GM18951 (cell line): ENCODE measurements around the gene MS4A15.
A peak's percentile ranks its signal among the peaks of the same experiment; 100 is the strongest.

Experiments used
- POLR2A ChIP-seq: IDR thresholded peaks from 4 replicates; pipeline ENCODE4 v1.6.1; 2011; ENCODE audit warnings: mild to moderate bottlenecking; ENCODE audit not compliant: insufficient read length, insufficient read depth; ENCODE audit errors: extremely low read depth
- in situ Hi-C: fragments of 300-500 bp; cut with MboI; formaldehyde crosslinking; loops from one replicate; pipeline ENCODE4 v1.12.0; 2022; ENCODE audit warnings: low sequenced_read_pairs, mixed read lengths, inconsistent platforms; ENCODE audit not compliant: unreplicated experiment

The MS4A15 gene

DNA sequence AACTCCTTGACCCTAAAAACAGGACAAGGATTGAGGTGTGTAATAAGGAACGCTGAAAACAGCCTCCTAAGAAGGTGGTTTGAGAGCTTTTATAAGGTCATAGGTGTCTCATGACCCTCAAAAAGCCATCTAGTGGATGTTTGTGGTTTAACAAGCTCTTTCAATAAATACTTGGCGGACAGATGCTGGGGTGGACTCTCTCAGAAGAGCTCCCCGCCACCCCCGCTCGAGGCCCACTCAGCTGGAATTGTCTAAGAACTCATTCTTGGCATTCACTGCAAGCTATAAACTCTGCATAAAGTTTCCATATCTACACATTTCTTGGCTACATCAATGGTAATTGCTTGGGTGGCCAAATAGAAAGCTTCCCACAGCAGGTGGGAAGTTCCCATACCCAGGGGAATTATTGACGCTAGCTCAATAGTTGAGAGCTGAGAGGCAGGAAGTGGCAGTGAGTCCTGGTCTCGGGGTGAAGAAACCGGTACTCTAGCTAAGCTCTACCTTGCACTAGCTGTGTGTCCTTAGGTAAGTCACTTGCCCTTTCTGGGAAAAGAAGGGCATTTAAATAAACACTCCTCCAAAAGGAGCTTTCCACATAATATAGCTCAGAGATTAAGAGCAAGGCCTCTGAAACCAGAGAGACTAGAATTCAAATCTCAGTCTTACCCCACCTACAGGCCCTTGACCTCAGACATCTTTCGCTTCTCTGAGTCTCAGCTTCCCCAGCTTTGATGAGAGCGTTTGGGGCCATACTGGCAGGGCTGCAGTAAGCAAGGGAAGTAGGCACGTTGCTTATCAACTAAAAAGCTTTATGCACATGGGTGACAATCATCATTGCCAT is 6.4 kb downstream of the MS4A15 start:
- in situ Hi-C loops: no loop called here
- peak; percentile 26 for TF ChIP-seq POLR2A

DNA sequence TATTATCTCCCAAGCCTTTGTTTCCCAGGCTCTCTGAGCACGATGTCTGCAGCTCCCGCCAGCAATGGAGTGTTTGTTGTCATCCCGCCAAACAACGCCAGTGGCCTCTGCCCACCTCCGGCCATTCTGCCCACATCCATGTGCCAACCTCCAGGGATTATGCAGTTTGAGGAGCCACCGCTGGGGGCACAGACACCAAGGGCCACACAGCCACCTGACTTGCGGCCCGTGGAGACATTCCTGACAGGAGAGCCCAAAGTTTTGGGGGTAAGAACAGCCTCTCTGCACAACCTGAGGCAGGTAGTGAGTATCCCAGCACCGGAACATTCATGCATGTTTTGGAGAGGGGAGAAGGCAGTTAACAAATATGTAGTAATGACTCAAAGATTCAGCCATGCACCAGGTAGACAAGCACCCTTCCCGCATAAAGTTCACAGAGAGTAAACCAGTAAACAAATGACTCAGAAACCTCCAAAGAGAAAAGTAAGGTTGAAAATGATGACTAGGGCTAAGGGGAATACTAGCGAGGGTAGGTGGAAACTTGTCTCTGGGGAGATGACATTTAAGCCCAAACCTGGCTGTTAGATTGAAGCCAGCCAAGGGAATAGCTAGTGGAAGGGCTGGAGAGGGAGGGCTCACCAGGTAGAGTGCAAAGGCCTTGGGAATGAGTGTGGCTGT is 7.2 kb downstream of the MS4A15 start:
- in situ Hi-C loops: no loop called here
- TF ChIP-seq POLR2A: no peak

DNA sequence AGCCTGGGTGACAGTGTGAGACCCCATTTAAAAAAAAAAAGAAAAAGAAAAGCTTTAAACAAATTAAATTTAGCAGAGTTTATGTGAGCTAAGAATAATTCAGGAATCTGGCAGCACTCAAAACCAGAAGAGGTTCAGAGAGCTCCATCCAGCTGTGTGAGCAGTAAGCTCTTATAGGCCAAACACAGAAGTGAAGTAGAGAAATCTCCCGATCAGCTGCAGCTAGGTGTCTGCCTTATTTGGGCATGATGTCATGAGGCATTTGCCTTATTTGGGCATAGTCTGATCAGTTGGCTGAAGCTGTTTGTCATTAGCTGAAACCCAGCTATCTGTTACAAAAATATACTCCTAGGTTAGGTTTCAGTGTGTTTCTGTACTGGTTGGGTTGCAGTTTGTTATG is 8.2 kb downstream of the MS4A15 start:
- in situ Hi-C loops: no loop called here
- TF ChIP-seq POLR2A: no peak

DNA sequence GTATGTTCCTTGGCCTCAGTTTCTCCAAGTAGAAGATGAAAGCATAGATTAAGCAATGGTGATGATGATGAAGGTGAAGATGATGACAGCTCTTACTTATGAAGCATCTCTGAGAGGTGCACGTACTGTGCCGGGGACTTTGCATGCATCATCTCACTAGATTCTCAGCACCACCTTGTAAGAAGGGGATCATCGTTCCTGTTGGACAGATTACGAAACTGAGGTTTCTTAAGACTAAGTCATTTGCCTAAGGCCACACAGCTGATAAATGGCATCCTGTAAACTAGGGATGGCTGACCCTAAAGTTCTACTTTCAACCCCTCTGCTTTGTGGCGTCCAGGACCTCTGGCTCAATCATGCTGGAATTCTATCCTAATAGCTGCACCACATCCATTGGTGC is 8.7 kb downstream of the MS4A15 start:
- in situ Hi-C loops: no loop called here
- no peak for TF ChIP-seq POLR2A

DNA sequence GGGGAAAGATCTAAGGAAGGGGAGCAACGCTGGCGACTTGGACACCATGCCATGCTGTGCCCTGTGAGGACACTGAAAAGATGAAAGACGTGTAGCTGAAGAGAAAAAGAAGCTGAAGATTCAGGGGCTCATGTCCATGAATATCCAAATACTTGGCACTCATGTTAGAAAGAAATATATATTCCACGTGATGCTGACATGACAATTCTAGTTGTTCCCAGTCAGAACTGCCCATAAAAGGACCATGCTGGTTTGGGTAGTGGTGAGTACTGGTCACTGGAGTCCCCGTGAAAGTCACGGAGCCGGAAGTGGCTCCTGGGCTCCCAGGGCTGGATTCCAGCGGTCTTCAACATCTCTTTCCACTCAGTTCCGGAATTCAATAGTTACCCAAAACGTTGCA is 9.9 kb downstream of the MS4A15 start:
- in situ Hi-C loops: no loop called here
- no peak for TF ChIP-seq POLR2A

DNA sequence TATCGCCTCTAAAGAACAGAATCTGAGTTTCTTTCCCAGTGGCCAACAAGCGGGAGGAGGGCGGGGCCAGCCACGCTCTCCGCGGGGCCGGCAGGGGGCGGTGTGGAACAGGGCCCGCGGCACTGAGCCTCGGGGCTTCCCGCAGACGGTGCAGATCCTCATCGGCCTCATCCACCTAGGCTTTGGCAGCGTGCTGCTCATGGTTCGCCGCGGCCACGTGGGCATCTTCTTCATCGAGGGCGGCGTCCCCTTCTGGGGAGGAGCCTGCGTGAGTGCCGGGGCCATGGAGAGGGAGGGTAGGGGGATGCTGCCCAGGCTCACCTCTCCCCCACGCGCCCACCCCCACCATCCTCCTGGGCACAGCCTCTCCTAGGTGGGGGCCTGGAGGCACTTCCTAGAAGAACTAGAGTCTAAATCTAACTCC is 10.7 kb downstream of the MS4A15 start:
- in situ Hi-C loops: no loop called here
- TF ChIP-seq POLR2A: no peak

DNA sequence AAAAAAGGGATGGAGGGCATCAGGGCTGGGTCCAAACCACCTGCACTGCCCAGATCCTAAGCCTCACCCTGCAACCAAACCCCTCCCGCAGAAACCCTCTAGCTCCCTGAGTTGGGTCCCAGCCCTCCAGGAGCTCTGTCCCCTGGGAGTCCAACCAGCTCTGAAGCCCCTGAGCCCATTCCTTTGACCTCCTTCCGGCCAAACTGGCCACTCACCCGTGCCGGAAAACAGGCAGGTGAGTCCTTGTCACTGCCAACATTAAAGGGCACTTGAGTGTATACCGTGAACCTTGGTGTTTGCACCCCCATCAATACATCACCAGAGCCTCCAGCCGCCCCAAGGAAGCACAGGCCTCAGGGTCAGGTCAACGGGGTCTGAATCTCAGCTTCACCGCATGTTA is 11.5 kb downstream of the MS4A15 start:
- in situ Hi-C loops: no loop called here
- TF ChIP-seq POLR2A: no peak

DNA sequence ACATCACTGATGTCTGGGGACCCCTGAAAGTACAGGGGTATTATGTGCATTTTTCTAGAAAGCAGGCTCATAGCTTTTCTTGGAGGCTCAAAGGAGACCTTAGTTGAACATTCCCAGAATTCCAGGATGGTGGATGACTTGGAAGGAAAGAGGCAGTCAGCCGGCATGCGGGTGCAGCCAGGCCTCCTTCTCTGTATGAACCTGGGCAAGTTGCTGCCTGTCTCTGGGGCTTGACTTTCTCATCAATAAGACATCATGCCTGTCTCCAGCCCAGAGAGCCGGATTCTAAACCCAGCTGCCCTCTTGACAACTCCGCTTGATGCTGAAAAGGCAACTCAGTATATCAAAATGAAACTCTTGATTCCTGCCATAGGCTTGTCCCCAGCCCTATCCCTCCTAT is 12.6 kb downstream of the MS4A15 start:
- no peak for TF ChIP-seq POLR2A
- in situ Hi-C loops: no loop called here

DNA sequence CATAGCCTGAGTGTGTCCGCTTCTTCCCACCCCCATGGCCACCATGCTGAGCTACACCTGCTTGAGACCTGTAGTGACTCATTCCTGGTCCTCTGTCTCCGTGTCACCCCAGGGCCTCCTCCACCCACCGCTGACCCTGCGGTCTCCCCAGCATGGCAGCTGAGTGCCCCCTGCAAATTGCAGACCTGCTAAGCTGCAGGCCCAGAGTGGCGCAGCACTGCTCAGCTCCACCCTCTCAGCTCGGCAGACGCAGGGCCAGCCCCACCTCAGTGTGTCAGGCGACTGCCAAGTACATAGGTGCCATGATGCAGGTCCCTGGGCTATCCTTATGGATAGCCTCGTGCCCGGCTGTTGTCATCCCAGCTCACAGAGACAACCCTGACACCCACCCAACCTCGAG is 13.1 kb downstream of the MS4A15 start:
- TF ChIP-seq POLR2A: no peak
- in situ Hi-C loops: no loop called here

DNA sequence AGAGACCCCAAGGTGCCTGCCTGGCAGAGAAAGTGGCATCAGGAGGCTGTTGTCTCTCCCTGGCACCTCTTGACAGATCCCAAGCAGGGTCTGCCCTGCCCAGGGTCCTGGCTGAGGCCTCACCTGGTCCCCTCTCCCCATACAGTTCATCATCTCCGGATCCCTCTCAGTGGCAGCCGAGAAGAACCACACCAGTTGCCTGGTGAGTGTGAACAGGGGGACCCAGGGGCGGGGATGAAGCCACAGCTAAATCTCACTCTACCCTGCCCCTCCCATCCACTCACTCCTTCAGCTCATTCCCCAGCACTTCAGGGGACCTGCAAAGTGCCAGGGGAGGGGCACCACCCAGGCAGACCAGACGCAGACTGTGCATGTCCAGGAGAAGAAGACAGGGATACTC is 14.5 kb downstream of the MS4A15 start:
- no peak for TF ChIP-seq POLR2A
- in situ Hi-C loops: no loop called here

DNA sequence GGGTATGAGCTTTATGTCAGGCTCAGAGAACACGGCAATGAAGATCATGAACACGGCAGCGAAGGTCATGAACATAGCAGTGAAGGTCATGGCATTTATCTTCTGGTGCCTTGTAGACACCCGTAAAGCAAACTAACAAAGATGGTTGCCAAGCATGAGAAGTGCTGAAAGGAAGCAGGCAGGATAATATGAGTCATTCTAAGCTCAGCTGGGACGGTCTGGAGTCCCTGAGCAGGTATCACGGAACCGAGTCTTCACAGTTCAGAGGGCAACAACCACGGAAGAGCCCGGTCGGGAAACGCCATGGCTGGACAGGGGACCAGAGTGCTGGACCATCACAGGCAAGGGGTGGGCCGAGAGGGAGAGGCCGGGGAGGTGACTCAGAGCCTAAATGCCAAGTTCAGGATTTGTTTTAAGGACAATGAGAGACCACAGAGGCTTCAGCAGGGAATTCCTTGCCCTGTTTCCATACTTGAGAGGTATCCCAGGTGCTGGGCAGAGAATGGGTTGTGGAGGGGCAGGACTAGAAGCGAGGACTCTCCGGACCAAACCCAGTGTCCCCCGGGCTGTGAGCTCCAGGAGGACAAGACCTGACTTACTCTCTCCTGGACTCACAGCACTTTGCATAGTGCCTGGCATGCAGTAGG is 15.3 kb downstream of the MS4A15 start:
- in situ Hi-C loops: no loop called here
- no peak for TF ChIP-seq POLR2A

DNA sequence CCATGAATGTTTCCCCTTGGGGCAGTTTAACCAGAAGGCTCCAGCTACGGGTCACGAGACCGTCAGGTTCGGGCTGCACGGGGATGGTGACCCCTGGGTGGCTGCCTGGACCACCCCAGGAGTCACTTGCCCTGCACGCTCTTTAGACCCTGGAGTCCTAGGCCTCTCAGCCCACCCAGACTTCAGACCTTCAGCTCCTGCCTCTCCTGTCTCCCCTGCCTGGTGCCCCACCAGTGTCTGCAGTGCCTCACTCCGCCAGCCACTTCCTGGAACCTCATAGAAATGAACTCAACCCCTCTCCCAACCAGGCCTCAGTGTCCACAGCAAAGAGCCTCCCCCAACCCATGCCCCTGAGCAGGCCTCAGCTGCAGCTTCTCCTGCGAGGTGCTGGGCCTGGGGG is 16.0 kb downstream of the MS4A15 start:
- in situ Hi-C loops: no loop called here

DNA sequence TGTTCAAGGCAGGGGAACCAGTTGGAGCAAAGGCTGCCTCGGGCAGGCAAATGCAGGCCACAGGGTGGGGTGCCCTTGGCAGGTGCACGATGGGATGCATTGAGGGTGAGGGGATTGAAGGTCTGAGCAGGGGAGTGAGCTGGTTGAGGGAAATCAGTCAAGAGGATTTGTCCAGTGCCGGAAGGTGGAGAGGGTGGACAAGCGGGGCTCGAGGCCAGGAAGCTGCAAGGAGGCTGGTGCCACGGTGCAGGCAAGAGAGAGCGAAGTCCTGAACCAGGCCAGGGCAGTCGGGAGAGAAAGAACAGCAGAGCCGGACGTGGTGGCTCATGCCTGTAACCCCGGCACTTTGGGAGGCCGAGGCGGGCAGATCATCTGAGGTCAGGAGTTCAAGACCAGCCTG is 18.1 kb downstream of the MS4A15 start:
- no peak for TF ChIP-seq POLR2A
- in situ Hi-C loops: no loop called here

More for the DNA sequence above, 16.0 kb downstream of the MS4A15 start:
- TF ChIP-seq POLR2A: no peak
